NCI-H1694 treated with DMSO at 0.1 percent for 48 hours (cell line): ENCODE data around the gene CD244.

Experiments
- DNase-seq: peaks from one replicate; lab custom pipeline; 2025; lab: John Stamatoyannopoulos, UW

CD244 gene

DNA sequence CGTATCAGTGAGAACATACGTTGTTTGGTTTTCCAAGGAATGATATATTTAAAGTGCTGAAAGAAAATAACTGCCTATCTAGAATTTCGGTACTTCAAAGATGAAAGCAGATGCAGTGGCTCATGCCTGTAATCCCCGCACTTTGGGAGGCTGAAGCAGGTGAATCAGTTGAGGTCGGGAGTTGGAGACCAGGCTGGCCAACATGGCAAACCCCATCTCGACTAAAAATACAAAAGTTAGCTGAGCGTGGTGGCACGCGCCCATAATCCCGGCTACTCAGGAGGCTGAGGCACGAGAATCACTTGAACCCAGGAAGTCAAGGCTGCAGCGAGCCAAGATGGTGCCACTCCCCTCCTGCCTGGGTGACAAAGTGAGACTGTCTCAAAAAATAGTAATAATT lies 16.4 kb downstream of the CD244 start:
- no peak for DNase-seq

DNA sequence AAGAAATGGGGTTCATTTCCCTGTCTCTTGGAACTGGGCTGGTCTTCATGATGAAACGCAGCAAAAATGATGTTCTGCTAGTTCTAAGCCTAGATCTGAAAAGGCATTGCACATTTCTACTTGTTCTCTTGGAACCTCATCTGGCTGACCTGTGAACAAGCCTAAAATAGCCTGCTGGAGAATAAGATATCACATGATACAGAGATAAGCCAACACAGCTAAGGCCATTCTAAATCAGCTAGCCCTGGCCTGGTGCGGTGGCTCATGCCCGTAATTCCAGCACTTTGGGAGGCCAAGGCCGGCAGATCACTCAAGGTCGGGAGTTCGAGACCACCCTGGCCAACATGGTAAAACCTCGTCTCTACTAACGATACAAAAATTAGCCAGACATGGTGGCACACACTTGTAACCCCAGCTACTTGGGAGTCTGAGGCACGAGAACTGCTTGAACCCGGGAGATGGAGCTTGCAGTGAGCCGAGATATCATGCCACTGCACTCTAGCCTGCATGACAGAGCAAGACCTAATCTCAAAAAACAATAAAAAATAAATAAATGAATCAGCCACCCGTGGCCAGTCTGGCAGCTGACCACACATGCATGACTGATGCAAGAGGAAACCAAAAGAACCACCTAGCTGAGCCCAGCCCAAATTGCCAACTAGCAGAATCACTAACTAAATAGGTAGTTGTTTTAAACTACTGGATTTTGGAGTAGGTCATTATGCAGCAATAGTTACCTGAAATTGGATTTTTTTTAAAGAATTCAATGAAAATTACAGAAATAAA lies 18.0 kb downstream of the CD244 start:
- no peak for DNase-seq

DNA sequence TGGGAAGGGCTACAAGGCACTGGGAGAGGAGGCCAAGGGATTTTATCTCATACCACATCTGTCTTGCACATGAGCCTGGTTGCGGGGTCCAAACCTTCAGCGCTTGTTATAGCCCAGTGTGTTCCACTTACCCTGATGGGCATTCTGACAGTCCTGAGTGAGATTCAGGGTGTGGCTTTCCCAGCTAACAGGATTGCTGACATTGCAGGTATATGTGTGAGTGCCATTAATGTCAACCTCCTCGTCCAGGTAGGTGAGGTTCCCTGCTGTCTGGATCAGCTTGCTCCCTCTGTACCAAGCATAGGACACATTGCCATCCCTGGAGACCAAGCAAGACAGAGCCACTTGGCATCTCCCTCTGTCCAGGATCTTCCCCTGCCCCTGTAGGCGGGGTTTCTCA lies 21.6 kb downstream of the CD244 start:
- no peak for DNase-seq

DNA sequence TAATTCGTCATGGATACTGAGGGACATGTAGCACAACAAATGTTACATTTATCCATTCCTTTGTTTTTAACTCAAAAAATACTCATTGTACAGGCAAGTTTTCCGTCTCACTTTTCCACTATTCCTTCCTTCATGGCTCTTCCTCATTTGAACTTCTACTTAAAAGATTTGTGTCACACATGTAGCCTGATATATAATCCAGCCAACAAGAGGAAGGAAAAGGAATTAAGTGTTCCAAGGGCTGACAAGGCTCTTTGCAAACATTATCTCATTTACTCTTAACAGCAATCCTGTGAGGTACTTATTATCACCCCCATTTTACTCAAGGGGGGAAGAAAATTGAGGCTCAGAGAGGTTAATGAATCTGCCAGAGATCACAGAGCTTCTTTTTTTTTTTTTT lies 22.9 kb downstream of the CD244 start:
- no peak for DNase-seq

DNA sequence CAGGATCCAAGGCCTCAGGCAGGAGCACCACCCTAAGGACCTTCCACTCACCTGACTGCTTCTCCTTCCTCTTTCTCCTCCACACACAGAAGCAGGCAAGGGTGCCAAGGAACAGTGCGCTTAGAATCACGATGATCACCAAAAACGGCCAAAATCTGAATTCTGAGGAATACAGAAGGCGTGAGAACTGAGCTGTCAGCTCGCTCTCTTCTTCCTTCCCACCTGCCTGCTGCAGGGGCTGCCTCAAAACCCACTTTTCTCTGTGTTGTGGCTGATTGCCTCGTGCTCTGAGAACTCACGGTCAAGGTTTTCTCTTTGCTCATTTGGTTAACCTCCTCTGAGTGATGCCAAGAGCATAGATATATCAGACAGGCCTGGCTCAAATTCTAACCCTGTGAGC lies 23.8 kb downstream of the CD244 start:
- DNase-seq = no peak

DNA sequence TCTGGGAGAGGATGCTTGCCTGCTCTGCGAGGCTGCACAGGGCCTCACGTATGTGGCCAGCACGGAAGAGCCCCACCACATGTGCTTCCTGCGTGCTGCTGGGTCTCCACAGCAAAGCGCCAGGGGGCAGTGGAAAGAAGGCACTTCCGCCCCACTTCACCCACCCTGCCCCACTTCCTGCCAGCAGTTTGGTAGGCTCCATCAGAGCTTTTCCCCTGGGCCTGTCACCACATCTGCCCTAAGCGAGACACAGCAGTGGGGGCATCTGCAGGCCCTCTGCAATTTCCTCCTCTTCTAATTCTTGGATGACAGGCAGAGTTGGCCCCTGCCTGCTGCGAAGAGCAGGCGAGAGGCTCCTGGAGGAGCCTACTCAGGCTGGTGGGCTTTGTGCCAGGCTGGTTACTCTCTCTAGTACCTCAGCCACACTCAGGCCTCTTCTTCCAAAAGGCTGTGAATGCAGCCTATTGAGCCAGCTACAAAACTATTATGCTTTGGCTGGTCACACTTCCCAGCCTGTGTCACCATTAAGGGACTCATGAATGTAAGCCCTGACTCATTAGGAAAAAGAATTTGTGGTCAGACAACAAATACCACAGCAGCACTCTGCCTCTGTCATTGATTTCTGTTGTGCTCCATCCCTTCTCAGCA lies 25.0 kb downstream of the CD244 start:
- no peak for DNase-seq

DNA sequence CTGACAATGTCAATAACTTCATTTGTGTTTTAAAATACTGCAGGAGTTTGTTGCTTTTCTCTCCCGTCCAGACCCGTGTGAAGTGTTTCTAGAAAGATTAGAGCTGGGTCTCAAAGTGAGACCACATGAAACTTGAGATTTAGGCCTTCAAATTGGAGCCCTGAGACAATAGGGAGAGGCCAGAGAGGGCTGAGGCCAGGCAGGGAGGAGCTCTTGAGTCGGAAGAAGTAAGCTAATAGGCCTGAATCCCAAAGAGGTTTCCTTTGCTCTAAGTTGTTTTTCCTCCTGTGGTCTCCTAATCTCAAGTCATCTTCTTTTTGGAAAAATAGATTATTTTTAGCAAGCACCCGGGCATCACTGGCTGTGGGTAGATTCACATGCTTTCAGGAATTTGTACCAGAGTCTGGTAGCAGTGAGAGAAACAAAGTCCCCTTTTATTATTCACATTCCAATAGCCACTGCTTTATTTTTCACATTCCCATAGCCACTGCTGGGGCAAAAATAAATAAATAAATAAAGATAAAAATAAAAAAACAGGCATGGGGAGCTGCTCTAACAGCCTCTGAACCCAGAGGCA lies 25.6 kb downstream of the CD244 start:
- DNase-seq = no peak

DNA sequence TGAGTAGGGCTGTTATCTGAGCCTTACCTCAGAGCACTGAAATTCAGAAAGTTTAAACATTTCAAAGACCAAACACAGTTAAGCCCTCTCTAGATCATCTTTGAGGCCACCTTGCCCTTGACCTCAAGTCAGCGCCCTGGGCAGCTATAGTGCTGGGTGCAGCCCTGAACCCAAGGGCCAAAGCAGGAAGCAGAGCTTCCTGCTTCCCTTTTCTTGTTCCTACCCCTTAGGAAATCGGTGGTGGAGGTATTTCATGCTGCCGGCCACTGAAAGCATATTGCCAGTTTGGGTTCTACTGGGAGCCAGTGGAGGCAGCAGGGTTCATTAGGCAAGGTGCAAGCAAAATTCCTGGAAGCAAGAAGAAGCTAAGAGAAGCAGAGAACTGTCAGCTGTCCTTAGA lies 26.1 kb downstream of the CD244 start:
- DNase-seq = no peak

DNA sequence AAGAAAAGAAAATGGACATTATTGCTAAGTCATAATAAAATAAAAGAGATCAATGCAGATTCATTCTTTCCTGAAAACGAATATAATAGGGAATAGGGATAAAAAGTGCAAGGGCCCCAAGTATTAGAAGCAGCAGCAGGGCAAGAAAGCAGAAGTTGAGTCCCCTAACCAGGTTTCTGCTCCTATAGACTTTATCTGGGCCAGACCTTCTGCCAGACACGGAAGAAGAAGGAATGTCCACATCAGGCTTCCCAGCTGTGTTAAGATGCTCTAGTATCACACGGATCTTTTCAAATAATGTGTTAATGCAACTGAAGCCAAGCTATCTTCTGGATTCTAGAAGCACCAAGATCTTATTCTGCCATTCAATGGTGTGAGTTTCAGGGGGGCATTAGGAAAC lies 26.9 kb downstream of the CD244 start:
- no peak for DNase-seq

DNA sequence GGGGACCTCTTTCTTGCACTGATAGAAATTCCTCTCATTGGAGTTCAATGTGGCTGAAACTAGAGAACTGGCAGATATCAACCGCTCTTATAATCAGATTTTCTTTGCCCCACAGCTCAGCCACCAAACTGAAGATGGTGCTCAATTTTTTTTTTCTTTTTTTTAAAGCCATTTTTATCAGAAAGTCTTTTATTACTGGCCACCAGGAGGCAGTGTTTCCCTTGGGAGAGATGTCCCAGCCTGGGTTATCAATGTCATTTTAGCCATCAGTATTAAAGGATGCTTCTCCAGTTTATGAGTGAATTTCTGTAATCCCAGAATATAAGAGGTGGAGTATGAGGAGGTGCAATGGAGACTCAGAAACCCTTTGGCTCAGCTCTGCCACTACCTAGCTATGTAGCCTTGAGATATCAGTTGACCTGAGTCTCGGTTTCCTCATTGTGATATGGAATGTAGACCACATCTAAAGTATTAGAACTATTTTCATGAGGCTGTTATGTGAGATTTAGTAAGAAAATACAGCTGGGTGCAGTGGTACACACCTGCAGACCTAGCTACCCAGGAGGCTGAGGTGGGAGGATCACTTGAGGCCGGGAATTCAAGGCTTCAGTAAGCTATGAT lies 27.6 kb downstream of the CD244 start:
- peak; percentile 15 for DNase-seq

DNA sequence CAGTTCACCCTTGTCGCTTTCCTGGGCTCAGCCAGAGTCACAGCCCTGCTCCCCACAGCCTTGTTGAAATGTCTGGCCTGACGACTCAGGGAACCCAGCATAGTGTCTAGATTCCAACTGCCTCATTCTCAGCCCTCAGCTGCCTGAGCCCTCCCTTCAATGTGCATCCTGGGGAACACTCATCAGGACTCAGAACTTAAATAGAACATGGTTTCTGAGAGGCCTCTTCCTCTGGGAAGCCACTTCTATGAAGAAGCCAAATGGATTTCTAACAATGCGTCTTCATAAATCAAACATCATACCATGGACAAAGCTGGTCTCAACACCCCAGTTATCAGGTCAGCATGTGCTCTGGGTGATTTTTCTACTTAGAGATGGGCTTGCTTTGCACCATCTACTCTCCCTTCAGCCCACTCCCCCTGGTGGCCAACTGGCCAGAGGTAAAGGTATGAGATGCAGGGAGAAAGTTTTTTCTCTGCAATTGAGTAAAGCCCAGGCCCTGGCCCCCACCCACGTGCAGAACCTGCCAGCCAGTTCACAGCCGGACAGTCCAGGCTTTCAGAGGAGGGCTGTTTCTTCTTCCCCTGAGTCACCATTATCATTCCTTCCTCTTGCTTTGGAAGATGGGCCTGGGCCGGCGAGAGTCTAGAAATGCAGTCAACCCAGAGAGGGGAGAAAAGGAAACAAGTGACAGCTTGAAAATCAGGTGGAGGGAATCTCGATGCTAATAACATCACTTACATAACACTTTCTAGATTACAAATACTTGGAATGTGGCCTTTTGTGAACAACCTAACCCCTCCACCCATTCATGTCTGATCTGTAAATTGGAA lies 32.1 kb downstream of the CD244 start:
- DNase-seq = no peak

DNA sequence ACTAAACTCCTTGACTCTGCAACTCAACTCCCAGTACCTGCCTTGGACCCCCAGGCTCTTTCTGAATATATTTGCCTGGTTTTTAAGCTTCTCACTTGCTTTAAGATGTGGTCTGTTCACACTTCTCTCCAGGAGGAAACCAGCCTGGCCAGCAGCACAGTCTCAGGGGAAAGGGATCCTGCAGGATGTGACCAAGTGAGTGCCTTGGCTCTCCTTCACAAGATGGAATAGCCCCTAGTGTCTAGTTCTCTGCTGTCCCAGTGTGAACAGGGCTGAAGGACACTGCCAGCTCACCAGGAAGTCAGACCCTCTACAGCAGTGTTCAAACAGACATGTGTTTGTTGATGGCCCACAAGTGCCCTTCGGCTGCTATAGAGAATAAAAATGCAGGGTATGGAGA lies 32.9 kb downstream of the CD244 start:
- no peak for DNase-seq

DNA sequence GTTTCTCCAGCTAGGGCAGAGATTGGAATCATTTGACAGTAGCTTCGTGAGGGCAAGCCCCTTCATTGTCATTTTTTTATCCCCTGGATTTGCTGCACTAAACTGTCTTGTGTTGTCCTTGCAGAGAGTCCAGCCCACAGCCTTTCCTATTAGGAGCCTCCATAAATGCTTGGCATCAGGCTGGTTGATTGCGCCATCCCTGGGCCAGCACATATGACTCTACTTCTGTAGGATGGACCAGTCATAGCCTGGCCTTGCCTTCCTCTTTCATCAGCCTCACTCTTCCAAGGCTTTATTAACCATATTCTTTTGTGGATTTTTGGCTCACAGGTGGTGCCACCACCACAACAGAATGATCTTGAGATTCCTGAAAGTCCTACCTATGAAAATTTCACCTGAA lies 35.3 kb downstream of the CD244 start:
- no peak for DNase-seq

DNA sequence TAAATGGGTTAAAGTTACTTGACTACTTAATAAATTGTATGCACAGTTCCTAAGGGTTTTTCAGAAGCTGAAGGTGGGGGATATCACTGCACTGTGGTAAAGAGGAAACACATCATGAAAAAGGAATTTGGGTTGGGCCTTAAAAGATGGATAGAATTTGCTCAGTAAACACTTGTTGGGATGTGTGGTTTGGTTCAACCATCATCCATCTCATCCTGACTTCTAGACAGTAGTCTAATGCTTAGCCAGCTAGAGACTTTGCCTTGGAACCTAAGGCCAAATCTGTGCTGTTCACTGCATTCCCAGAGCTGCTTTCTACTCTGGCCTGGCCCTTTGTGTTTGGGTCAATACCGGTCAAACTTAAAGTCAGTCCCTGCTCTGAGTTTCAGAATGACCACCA lies 36.1 kb downstream of the CD244 start:
- no peak for DNase-seq

DNA sequence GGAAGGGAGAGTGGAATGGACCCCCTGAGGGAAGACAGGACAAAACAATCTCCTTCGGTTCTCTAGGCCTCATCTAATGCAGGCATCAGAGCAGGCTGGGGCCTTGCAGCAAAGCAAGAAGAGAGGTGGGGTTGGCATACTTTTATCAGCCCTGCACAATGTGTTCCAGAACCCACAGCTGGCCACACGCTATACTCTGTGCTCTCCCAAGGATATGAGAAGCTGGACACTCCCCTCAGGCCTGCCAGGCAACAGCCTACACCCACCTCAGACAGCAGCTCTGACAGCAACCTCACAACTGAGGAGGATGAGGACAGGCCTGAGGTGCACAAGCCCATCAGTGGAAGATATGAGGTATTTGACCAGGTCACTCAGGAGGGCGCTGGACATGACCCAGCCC lies 39.4 kb downstream of the CD244 start:
- DNase-seq = no peak

DNA sequence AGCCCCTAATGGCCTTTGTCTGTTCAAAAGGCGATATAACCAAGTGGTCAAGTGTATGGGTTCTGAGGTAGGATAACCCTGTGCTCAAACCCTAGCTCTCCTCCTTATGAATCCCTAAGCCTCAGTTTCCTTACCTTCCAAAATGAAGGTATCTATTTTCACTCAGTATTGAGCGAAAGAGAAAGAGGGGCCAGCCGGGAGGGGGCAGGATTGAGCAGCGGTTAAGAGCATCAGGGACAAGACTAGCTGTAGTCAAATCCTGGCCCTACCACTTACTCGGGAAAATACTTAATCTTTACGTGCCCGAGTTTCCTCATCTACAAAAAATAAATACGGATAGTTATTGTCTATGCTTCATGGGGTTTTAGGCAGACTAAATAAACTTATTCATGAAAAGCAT lies 41.1 kb downstream of the CD244 start:
- DNase-seq = no peak

DNA sequence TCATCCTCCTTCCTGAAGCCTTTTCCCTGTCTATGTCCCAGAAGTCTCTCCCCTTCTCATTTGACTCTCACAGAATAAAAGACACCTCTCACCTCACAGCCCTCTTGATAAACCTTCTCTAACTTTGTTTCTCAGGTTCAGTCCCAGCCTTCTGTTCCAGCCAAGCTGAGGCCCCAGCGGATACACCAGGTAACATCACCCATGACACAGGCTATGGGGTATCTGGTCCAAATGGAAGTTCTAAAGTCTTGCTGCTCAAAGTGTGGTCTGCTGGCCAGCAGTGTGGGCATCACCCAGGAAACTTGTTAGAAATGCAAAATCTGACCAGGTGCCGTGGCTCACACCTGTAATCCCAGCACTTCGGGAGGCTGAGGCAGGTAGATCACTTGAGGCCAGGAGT lies 43.5 kb downstream of the CD244 start:
- no peak for DNase-seq

DNA sequence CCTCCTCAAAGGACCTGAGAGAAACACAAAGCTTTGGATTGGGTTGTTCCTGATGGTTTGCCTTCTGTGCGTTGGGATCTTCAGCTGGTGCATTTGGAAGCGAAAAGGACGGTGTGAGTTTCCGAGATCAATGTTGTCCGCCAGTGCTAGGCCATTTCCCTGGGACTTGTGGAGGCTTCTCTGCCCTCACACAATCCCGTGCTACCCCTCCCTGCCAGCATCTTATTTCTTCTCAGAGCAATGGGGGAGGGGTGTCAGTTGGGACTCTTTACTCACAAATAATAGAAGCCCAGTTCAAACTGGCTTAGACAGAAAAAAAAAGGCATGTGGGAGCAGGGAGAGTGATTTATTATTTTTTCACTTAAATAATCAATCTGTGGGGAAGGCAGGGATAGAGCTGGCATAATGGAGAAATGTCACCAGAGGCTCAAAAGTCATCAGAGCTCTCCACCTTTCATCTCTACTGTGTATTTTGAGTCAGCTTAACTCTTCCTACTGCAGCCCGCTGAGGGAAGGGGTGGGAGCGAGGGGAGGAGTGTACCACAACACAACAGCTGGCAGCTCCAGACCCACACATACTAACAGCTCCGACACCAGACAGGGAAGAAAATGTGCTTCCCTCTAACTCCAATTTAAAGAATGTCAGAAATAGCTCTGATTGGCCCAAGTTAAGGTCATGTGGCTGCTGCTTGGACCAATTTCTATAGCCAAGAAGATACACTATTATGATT lies 44.3 kb downstream of the CD244 start:
- no peak for DNase-seq

DNA sequence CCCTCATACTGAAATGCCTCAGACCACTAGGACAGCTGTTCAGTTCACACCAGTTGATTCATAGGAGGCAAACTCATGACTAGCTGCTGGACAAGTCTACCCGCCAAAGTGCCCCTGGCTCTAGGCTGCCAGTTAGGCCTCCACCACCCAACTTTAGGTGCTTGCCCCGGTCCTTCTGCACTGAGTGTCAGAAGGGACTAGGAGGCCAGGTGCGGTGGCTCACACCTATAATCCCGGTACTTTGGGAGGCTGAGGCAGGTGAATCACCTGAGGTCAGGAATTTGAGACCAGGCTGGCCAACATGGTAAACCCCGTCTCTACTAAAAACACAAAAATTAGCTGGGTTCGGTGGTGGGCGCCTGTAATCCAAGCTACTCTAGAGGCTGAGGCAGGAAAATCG lies 47.8 kb downstream of the CD244 start:
- no peak for DNase-seq

DNA sequence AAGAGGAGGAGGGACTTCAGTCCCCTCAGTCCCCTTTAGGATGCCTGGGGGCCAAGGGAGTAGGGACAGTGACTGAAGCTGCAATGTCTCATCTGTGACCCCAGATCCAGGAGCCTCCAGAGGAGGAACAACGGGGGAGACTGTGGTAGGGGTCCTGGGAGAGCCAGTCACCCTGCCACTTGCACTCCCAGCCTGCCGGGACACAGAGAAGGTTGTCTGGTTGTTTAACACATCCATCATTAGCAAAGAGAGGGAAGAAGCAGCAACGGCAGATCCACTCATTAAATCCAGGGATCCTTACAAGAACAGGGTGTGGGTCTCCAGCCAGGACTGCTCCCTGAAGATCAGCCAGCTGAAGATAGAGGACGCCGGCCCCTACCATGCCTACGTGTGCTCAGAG lies 48.4 kb downstream of the CD244 start:
- no peak for DNase-seq

DNA sequence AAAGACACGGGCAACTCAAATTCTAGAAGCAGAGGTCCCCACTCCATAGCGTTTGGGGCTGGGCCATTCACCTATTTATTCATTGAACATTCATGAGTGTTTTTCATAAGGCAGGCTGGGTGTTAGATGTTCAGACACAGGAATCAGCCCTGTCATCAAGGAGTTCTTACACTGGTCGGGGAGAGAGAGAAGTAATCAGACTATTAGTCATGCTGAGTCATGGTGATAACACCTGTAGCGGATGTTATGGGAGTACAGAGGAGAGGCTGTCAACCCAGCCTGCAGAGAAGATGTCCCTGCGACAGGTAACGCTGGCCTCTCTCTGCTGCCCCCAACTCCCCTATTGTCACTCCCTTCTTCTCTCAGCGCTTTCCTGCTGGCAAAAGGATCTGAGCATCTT lies 49.5 kb downstream of the CD244 start:
- no peak for DNase-seq

DNA sequence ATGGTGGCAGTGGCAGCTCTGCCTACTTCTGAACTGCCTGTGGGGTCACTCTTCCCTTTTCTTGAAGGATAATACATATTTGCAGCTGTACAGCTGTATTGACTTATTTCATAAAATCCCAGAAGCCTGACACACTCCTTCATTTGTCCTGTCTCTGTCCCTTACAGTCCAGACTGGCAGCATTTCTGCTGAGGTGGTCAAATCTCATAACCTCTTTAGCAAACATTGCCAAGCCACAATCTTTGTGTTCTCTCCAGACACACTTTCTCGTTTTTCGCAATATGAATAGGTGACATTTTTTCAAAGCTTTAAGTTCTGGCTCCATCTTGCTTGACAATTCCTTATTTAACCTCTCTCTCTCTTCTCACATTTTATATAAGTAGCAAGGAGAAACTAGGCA lies 51.5 kb downstream of the CD244 start:
- no peak for DNase-seq
